Duodenal mucosa (tissue), 2 donors: ENCODE measurements around the gene IZUMO4.
"Not testable (repeated sequence)": the region's sequence is repeated elsewhere in the genome, so short reads cannot be mapped to it uniquely, and the experiment has no call there.

Experiments
- H3K27ac ChIP-seq: one replicate; pipeline ENCODE4 v1.7.0; 2013; ENCODE audit warnings: low read depth, low read length
- H3K27me3 ChIP-seq, 2 donors: one replicate each; pipeline ENCODE4 v1.7.0; 2013; ENCODE audit warnings: low read length in 2 of 2, control low read depth in 1 of 2; ENCODE audit not compliant: insufficient read depth in 2 of 2, control insufficient read depth in 1 of 2
- H3K36me3 ChIP-seq, 2 donors: one replicate each; pipeline ENCODE4 v1.7.0; 2013; ENCODE audit warnings: low read length in 2 of 2, control low read depth in 1 of 2; ENCODE audit not compliant: insufficient read depth in 2 of 2, control insufficient read depth in 1 of 2
- H3K4me1 ChIP-seq, 2 donors: one replicate each; pipeline ENCODE4 v1.7.0; 2013; ENCODE audit warnings: low read length in 2 of 2, control low read depth in 1 of 2; ENCODE audit not compliant: insufficient read depth in 2 of 2, control insufficient read depth in 1 of 2
- H3K4me3 ChIP-seq, 2 donors: one replicate each; pipeline ENCODE4 v1.7.0; 2013; ENCODE audit warnings: low read length in 2 of 2, low read depth in 1 of 2
- H3K9ac ChIP-seq, 2 donors: one replicate each; pipeline ENCODE4 v1.7.0; 2013; ENCODE audit warnings: low read length in 2 of 2, low read depth in 1 of 2
- H3K9me3 ChIP-seq, 2 donors: one replicate each; pipeline ENCODE4 v1.7.0; 2013; ENCODE audit warnings: low read length in 2 of 2, control low read depth in 1 of 2; ENCODE audit not compliant: control insufficient read depth in 1 of 2

The IZUMO4 gene

DNA sequence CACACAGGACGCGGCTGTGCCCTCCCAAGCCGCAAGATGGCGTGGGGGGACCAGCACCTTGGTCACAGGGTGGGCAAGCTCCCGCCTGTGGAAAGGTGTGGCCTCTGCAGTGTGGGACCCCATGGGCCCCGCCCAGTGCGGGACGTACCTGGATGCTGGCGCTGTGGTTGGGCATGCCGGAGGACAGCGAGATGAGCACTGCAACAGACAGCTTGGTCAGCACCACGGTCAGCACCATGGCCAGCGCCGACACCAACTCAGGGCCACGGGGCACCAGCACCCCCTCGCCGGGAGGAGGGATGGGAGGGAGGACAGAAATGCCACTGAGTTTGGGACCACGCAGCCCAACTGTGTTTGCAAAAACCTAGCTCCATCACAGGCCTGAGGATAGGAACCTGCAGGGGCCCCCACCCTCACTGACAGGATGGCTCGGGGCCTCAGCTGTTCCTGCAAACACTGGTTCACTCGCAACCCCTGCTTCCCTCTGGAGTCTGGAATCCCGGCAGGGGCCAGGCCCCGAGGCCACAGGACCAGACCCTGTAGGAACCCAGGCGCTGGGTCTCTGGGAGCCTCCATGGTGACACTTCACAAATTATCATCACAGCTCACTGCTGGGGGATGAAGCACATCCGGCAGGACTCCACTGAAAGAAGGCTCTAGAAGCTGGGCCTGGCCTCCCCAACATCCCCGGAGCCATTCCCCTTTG, 27.1 kb downstream of the IZUMO4 start:
- Histone ChIP-seq H3K27ac (no peak overlapping the region), H3K4me3 (no peak overlapping the region), H3K36me3 (peaks cover 30 to 75% of the 10 kb centered on the region in 2 donors), H3K9ac (no peak overlapping the region), H3K4me1 (no peaks in the 10 kb centered on the region), H3K9me3 (no peaks in the 10 kb centered on the region), H3K27me3 (no peaks in the 10 kb centered on the region)

DNA sequence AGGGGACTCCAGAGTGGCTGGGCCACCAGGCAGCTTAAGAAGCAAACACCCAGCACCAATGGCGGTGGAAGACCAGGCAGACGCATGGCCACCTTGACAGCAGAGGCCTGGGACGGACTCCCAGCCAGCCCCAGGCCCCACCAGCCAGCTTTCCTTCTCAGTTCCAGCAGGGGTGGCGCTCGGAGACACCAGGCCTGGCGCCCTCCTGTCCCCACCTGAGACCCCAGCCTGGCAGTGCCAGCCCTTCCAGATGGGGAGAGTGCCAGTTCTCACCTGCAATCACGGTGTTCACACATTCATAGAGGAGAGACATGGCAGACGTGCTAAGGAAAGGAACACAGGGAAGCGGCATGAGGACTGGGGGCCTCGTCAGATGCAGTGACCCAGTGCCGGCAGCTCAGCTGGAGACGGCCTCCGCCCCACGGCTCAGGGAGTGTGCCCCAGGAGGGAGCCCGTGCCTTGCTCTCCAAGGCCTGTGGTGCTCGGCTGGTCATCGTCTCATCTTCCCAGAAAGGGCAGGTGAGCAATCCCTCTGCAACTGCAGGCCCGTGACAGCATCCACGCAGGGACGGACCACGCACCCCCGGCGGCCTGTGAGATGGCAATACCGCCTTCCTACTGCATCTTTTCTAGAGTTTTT, 30.3 kb downstream of the IZUMO4 start:
- H3K4me3 ChIP-seq = no peak overlapping the region
- H3K27ac ChIP-seq = no peak overlapping the region
- no peaks in the 10 kb centered on the region for H3K4me1 ChIP-seq
- peaks cover 26 to 79% of the 10 kb centered on the region in 2 donors for H3K36me3 ChIP-seq
- H3K9me3 ChIP-seq = no peaks in the 10 kb centered on the region
- no peak overlapping the region for H3K9ac ChIP-seq
- H3K27me3 ChIP-seq = no peaks in the 10 kb centered on the region

DNA sequence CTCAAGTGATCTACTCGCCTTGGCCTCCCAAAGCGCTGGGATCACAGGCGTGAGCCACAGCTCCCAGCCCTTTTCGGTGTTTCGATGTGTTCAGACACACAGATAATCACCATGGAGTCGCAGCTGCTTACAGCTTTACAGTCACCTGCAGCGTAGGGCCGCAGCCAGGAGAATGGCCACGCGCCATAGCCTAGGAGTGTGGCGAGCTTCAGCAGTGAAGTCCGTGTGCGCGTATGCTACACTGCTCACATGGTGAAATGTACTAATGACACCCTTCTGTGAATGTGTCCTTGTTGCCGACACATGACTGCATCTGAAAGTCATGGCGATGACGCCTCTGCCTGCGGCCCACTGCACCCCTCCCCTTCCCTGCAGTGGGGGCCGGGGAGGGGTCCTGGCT, 31.0 kb downstream of the IZUMO4 start:
- no peak overlapping the region for H3K27ac ChIP-seq
- no peaks in the 10 kb centered on the region for H3K4me1 ChIP-seq
- H3K36me3 ChIP-seq = peaks cover 30 to 79% of the 10 kb centered on the region in 2 donors
- no peaks in the 10 kb centered on the region for H3K27me3 ChIP-seq
- no peaks in the 10 kb centered on the region for H3K9me3 ChIP-seq
- H3K9ac ChIP-seq = no peak overlapping the region
- H3K4me3 ChIP-seq = no peak overlapping the region

DNA sequence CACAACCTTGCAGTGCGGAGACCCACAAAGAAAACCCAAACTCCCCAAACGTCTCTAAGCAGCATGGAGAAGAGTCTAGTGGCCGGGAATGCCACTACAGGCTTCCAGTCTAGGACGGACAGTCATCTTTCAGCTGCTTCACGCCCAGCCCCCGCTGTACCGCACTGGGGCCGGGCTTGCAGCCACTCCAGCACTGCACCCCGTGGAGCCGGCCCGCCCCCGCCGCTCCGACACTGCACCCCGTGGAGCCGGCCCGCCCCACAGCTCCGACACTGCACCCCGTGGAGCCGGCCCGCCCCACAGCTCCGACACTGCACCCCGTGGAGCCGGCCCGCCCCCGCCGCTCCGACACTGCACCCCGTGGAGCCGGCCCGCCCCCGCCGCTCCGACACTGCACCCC, 31.5 kb downstream of the IZUMO4 start:
- H3K27ac ChIP-seq = not testable (repeated sequence)

DNA sequence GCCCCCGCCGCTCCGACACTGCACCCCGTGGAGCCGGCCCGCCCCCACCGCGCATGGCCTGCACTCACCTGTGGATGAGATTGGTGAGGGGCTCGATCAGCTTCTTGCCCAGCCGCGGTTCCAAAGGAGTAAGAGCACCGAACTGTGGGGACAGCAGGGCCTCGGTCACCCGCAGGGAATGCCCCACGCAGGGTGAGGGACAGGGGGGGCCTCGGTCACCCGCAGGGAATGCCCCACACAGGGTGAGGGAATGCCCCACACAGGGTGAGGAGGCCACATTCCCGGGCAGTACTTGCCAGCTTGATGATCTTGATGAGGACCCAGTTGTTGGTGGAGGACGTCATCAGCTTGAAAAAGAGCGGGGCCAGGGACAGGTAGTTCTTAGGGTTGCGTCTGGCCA, 32.3 kb downstream of the IZUMO4 start:
- H3K27ac ChIP-seq = no peak overlapping the region
- H3K9me3 ChIP-seq = no peaks in the 10 kb centered on the region
- H3K36me3 ChIP-seq = peaks cover 24 to 71% of the 10 kb centered on the region in 2 donors
- H3K4me3 ChIP-seq = no peak overlapping the region
- no peak overlapping the region for H3K9ac ChIP-seq
- no peaks in the 10 kb centered on the region for H3K4me1 ChIP-seq
- H3K27me3 ChIP-seq = no peaks in the 10 kb centered on the region

More for the DNA sequence above, 31.5 kb downstream of the IZUMO4 start:
- H3K4me1 ChIP-seq, H3K4me3 ChIP-seq, H3K9ac ChIP-seq, H3K27me3 ChIP-seq, H3K9me3 ChIP-seq: not testable (repeated sequence)
- peaks cover 28 to 79% of the 10 kb centered on the region in 2 donors for H3K36me3 ChIP-seq

DNA sequence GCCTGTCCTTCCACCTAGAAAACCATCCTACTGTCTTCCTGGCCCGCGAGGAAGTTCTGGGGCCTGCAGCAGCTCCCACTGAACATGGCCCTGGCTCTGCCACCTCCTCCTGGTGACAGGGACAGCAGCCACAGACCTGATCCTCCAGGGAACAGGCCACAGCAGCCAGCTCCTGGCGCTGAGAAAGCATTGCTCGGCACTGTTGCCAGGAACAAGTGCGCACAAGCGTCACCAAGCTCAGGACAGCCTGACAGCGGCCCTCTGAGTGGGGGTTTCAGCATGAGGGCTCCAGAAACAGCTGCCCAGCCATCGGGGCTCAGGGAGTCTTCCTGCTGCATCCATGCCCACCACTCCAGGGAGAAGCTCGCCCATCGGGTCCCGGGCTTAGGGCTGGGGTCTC, 32.8 kb downstream of the IZUMO4 start:
- Histone ChIP-seq H3K9me3 (no peaks in the 10 kb centered on the region), H3K4me1 (no peaks in the 10 kb centered on the region), H3K4me3 (no peak overlapping the region), H3K9ac (no peak overlapping the region), H3K36me3 (peaks cover 24 to 66% of the 10 kb centered on the region in 2 donors), H3K27me3 (no peaks in the 10 kb centered on the region), H3K27ac (no peak overlapping the region)

DNA sequence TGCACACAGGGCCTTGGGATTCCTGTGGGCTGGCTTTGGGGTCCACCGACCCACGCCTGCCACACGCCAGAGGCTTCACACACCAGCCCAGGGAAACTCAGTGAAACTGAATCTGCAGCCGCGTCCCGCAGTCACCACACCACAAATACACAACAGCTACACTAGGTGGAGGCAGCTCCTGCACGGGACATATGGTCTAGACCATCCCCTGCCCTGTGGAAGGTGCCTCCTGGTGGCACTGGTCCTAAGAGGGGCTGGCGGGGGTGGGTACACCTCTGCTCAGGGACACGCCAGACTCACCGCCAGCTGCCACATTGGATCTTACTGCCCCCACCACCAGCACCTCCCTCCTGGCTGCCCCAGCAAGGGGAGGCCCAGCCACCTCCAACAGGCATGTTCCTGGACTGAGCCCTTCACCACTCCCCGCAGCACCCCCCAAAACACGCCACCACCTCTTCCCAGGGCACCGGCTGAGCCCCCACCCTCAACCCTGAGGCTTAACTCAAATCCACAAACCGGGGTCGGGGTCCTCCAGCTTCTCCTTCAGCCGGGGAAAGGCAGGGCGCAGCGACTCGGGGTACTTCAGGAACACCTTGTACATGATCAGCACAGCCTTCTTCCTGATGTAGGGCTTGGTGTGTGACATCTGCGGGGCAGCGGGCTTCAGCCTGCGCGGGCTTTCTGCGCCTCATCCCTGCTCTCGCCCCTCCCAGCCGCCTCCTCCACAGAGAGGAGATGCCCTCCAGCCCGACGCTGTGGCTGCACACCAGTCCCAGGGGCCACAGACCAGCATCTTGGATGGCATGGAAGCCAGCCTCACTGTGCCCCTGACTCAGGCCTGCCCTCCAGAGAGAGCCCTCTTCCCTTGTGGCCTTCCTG, 33.4 kb downstream of the IZUMO4 start:
- Histone ChIP-seq H3K4me1 (no peaks in the 10 kb centered on the region), H3K27ac (no peak overlapping the region), H3K9ac (no peak overlapping the region), H3K4me3 (no peak overlapping the region), H3K27me3 (no peaks in the 10 kb centered on the region), H3K36me3 (peaks cover 24 to 65% of the 10 kb centered on the region in 2 donors), H3K9me3 (no peaks in the 10 kb centered on the region)

DNA sequence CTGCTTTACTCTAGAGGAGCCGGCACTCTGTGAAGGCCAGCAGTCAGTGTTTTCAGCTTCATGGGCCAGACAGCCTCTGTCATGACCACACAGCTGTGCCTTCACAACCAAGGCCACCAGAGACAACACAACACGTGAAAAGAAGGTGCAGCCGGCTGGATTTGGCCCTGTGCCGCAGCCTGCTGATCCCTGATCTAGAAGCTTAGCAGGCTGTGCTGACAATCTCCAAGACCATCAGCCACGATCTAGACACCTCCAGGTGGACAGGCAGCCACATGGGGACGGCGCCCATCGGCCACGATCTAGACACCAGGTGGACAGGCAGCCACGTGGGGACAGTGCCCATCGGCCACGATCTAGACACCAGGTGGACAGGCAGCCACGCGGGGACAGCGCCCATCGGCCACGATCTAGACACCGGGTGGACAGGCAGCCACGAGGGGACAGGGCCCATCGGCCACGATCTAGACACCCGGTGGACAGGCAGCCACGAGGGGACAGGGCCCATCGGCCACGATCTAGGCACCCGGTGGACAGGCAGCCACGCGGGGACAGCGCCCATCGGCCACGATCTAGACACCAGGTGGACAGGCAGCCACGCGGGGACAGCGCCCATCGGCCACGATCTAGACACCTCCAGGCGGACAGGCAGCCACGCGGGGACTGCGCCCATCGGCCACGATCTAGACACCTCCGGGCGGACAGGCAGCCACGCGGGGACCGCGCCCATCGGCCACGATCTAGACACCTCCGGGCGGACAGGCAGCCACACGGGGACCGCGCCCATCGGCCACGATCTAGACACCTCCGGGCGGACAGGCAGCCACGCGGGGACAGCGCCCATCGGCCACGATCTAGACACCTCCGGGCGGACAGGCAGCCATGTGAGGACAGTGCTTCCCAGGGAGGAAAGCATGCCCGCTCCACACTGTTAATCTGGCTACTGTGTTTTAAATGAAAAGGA, 34.6 kb downstream of the IZUMO4 start:
- H3K27ac ChIP-seq = not testable (repeated sequence)
- H3K36me3 ChIP-seq = peaks cover 24 to 63% of the 10 kb centered on the region in 2 donors

DNA sequence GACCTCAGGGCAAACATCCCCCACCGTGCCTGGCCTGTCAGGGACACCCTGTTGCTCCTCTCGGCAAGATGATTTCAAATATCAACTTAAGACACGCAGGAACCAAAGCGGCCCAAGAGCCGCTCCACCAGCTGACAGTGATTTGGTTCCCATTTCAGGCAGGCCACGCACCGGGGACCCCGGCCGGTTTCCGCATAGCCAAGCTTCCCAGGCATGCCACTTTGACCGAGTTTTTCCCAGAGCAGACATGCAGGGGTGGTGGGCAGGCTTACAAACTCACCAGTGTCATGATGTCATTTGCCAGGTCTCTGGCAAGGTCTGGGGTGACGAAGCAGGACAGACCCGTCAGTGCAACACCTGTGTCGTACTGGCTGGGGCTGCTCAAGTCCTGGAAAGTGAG, 35.5 kb downstream of the IZUMO4 start:
- Histone ChIP-seq H3K9ac (no peak overlapping the region), H3K4me3 (no peak overlapping the region), H3K36me3 (peaks cover 24 to 64% of the 10 kb centered on the region in 2 donors), H3K9me3 (no peaks in the 10 kb centered on the region), H3K27me3 (no peaks in the 10 kb centered on the region), H3K4me1 (no peaks in the 10 kb centered on the region), H3K27ac (no peak overlapping the region)

More for the DNA sequence above, 34.6 kb downstream of the IZUMO4 start:
- H3K9me3 ChIP-seq, H3K27me3 ChIP-seq, H3K4me1 ChIP-seq, H3K9ac ChIP-seq, H3K4me3 ChIP-seq: not testable (repeated sequence)
